ENCODE measurements around the gene MAPK8IP1.

The MAPK8IP1 gene

DNA sequence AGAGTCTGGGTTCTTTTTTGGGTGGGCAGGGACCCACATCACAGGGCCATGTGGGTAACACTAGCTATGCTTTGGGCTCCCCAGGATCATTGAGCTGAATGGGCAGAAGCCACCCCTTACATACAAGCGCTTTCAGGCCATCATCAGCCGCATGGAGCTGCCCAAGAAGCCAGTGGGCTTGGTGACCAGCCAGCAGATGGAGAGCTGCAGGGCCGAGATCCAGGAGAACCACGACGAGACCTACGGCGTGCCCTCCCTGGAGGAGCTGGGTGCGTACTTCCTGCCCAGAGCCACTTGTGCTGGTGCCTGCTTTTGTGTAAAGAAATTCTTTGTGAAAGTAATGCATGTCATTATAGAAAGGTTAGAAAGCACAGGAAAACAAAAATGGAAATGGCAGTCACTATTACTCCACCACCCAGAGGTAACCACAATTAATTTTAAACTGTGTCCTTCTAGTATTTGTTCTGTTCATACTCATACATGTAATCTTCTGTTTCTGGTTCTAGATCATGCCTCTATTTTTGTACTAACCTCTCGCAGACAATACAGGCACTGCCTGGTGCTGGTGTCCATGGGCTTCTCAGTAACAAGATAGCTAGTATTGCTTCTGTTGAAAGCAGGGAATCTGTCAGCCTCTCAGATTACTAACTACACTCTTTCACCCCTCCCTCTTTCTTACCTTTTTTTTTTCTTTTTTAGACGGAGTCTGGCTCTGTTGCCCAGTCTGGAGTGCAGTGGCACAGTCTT, 24.5 kb upstream of the MAPK8IP1 start:
- Histone ChIP-seq H3K9ac (ENCODE audit: insufficient read length, low read depth) (no peak overlapping the region), H3K36me3 (ENCODE audit: insufficient read depth, insufficient read length, low read length) (peaks cover 74% of the 10 kb centered on the region), H3K4me1 (ENCODE audit: insufficient read depth, insufficient read length) (peaks cover 19% of the 10 kb centered on the region), H3K27me3 (ENCODE audit: insufficient read depth, insufficient read length) (no peaks in the 10 kb centered on the region), H3K9me3 (ENCODE audit: insufficient read depth, low read length) (no peaks in the 10 kb centered on the region), H3K4me3 (ENCODE audit: insufficient read length, low read depth) (no peak overlapping the region)
- TF ChIP-seq SUZ12 (IDR thresholded peaks at IDR 0.05; ENCODE audit: extremely low read depth, insufficient read depth, insufficient read length) (no peak), ZNF274 (IDR thresholded peaks at IDR 0.05; ENCODE audit: low read depth, low read length) (no peak), YY1 (IDR thresholded peaks at IDR 0.05; ENCODE audit: insufficient read depth, insufficient read length) (no peak)
- no peak for DNase-seq (ENCODE audit: low read depth, low spot score)

DNA sequence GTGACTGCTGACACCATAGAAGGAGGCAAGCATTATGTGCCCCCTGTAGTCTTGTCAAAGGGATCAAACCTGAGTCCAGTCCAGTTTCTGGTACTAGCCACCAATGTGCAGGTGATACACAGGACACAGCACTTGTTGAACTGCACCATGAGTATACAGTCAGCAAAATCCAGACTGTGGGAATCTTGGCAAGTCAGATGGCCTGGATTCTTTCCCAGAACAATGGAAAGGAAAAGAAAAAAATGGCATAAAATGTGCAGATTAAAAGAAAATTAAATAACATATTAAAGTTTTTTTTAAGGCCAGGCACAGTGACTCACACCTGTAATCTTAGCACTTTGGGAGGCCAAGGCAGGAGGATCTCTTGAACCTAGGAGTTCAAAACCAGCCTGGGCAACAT, 21.4 kb upstream of the MAPK8IP1 start:
- peaks cover 8% of the 10 kb centered on the region for H3K4me1 ChIP-seq (ENCODE audit: insufficient read depth, insufficient read length)

GRCh38 chr11:45869551-45869950, 15.9 kb upstream of the MAPK8IP1 start:
- TF ChIP-seq ZNF274 (IDR thresholded peaks at IDR 0.05; ENCODE audit: low read depth, low read length) (no peak), SUZ12 (IDR thresholded peaks at IDR 0.05; ENCODE audit: extremely low read depth, insufficient read depth, insufficient read length) (no peak), YY1 (IDR thresholded peaks at IDR 0.05; ENCODE audit: insufficient read depth, insufficient read length) (no peak)
- Histone ChIP-seq H3K4me1 (ENCODE audit: insufficient read depth, insufficient read length) (peaks cover 4% of the 10 kb centered on the region), H3K9me3 (ENCODE audit: insufficient read depth, low read length) (no peaks in the 10 kb centered on the region), H3K27me3 (ENCODE audit: insufficient read depth, insufficient read length) (no peaks in the 10 kb centered on the region), H3K4me3 (ENCODE audit: insufficient read length, low read depth) (no peak overlapping the region), H3K36me3 (ENCODE audit: insufficient read depth, insufficient read length, low read length) (peaks cover 87% of the 10 kb centered on the region), H3K9ac (ENCODE audit: insufficient read length, low read depth) (no peak overlapping the region)
- DNase-seq (ENCODE audit: low read depth, low spot score): no peak

More for the DNA sequence above, 21.4 kb upstream of the MAPK8IP1 start:
- DNase-seq (ENCODE audit: low read depth, low spot score): no peak
- Histone ChIP-seq H3K27me3 (ENCODE audit: insufficient read depth, insufficient read length) (no peaks in the 10 kb centered on the region), H3K4me3 (ENCODE audit: insufficient read length, low read depth) (no peak overlapping the region), H3K36me3 (ENCODE audit: insufficient read depth, insufficient read length, low read length) (peaks cover 81% of the 10 kb centered on the region), H3K9ac (ENCODE audit: insufficient read length, low read depth) (no peak overlapping the region), H3K9me3 (ENCODE audit: insufficient read depth, low read length) (no peaks in the 10 kb centered on the region)
- TF ChIP-seq SUZ12 (IDR thresholded peaks at IDR 0.05; ENCODE audit: extremely low read depth, insufficient read depth, insufficient read length) (no peak), ZNF274 (IDR thresholded peaks at IDR 0.05; ENCODE audit: low read depth, low read length) (no peak), YY1 (IDR thresholded peaks at IDR 0.05; ENCODE audit: insufficient read depth, insufficient read length) (no peak)

GRCh38 chr11:45870706-45871105, 14.7 kb upstream of the MAPK8IP1 start:
- no peak overlapping the region for H3K4me3 ChIP-seq (ENCODE audit: insufficient read length, low read depth)
- no peak for DNase-seq (ENCODE audit: low read depth, low spot score)
- H3K27me3 ChIP-seq (ENCODE audit: insufficient read depth, insufficient read length): no peaks in the 10 kb centered on the region
- peaks cover 88% of the 10 kb centered on the region for H3K36me3 ChIP-seq (ENCODE audit: insufficient read depth, insufficient read length, low read length)
- peaks cover 6% of the 10 kb centered on the region for H3K4me1 ChIP-seq (ENCODE audit: insufficient read depth, insufficient read length)
- no peaks in the 10 kb centered on the region for H3K9me3 ChIP-seq (ENCODE audit: insufficient read depth, low read length)
- no peak overlapping the region for H3K9ac ChIP-seq (ENCODE audit: insufficient read length, low read depth)
- no peak for TF ChIP-seq SUZ12 (IDR thresholded peaks at IDR 0.05; ENCODE audit: extremely low read depth, insufficient read depth, insufficient read length)
- no peak for TF ChIP-seq ZNF274 (IDR thresholded peaks at IDR 0.05; ENCODE audit: low read depth, low read length)
- TF ChIP-seq YY1 (IDR thresholded peaks at IDR 0.05; ENCODE audit: insufficient read depth, insufficient read length): no peak

- no peak overlapping the region for H3K9ac ChIP-seq (ENCODE audit: insufficient read length, low read depth)
- DNase-seq (ENCODE audit: low read depth, low spot score): no peak
- no peaks in the 10 kb centered on the region for H3K9me3 ChIP-seq (ENCODE audit: insufficient read depth, low read length)
- no peak overlapping the region for H3K4me3 ChIP-seq (ENCODE audit: insufficient read length, low read depth)
- no peaks in the 10 kb centered on the region for H3K27me3 ChIP-seq (ENCODE audit: insufficient read depth, insufficient read length)
- TF ChIP-seq ZNF274 (IDR thresholded peaks at IDR 0.05; ENCODE audit: low read depth, low read length) (no peak), SUZ12 (IDR thresholded peaks at IDR 0.05; ENCODE audit: extremely low read depth, insufficient read depth, insufficient read length) (no peak), YY1 (IDR thresholded peaks at IDR 0.05; ENCODE audit: insufficient read depth, insufficient read length) (no peak)
- H3K4me1 ChIP-seq (ENCODE audit: insufficient read depth, insufficient read length): peaks cover 9% of the 10 kb centered on the region
- peaks cover 86% of the 10 kb centered on the region for H3K36me3 ChIP-seq (ENCODE audit: insufficient read depth, insufficient read length, low read length)
Observed at GRCh38 chr11:45871638-45872037, 13.8 kb upstream of the MAPK8IP1 start.

GRCh38 chr11:45872651-45873356, 12.6 kb upstream of the MAPK8IP1 start:
- H3K4me1 ChIP-seq (ENCODE audit: insufficient read depth, insufficient read length): peaks cover 13% of the 10 kb centered on the region
- TF ChIP-seq SUZ12 (IDR thresholded peaks at IDR 0.05; ENCODE audit: extremely low read depth, insufficient read depth, insufficient read length) (no peak), ZNF274 (IDR thresholded peaks at IDR 0.05; ENCODE audit: low read depth, low read length) (no peak), YY1 (IDR thresholded peaks at IDR 0.05; ENCODE audit: insufficient read depth, insufficient read length) (no peak)
- H3K9me3 ChIP-seq (ENCODE audit: insufficient read depth, low read length): no peaks in the 10 kb centered on the region
- no peak overlapping the region for H3K9ac ChIP-seq (ENCODE audit: insufficient read length, low read depth)
- DNase-seq (ENCODE audit: low read depth, low spot score): peak; percentile 86
- H3K4me3 ChIP-seq (ENCODE audit: insufficient read length, low read depth): no peak overlapping the region
- peaks cover 88% of the 10 kb centered on the region for H3K36me3 ChIP-seq (ENCODE audit: insufficient read depth, insufficient read length, low read length)
- no peaks in the 10 kb centered on the region for H3K27me3 ChIP-seq (ENCODE audit: insufficient read depth, insufficient read length)

DNA sequence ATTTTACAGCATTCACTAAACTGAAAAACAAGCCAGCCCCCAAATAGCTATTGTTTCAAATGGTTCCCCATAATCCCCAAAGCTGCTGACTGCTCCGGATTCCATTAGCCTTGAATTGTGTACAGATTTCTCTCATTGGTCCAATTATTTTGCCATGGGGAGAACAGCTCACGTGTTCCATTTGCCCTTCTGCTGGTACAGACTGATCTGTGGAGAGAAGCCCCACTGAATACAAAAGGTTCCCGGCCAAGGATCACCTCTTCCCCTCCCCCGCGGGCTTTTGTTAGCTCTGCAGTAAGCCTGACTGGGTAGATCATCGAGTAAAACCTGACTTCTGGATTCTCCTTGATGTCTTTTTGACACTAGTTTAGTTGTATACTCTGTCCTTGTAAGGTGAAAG, 9.1 kb upstream of the MAPK8IP1 start:
- Histone ChIP-seq H3K27me3 (ENCODE audit: insufficient read depth, insufficient read length) (no peaks in the 10 kb centered on the region), H3K9me3 (ENCODE audit: insufficient read depth, low read length) (no peaks in the 10 kb centered on the region), H3K36me3 (ENCODE audit: insufficient read depth, insufficient read length, low read length) (peaks cover 68% of the 10 kb centered on the region), H3K4me1 (ENCODE audit: insufficient read depth, insufficient read length) (peaks cover 17% of the 10 kb centered on the region), H3K9ac (ENCODE audit: insufficient read length, low read depth) (no peak overlapping the region), H3K4me3 (ENCODE audit: insufficient read length, low read depth) (no peak overlapping the region)
- no peak for DNase-seq (ENCODE audit: low read depth, low spot score)
- TF ChIP-seq SUZ12 (IDR thresholded peaks at IDR 0.05; ENCODE audit: extremely low read depth, insufficient read depth, insufficient read length) (no peak), ZNF274 (IDR thresholded peaks at IDR 0.05; ENCODE audit: low read depth, low read length) (no peak), YY1 (IDR thresholded peaks at IDR 0.05; ENCODE audit: insufficient read depth, insufficient read length) (no peak)
